Liver (tissue), 9 donors: Measurements from ENCODE around the gene ACSBG1. TPM values are rescaled to one million over a fixed set of nuclear protein-coding genes. Genes with fewer than 3 reads are reported as not detected.

ENCODE experiments used
- DNase-seq: peaks from one replicate; pipeline ENCODE4 v3.0.0-alpha.2; 2017; ENCODE audit warnings: low spot score
- H3K27ac ChIP-seq, 2 donors: one replicate each; pipeline ENCODE4 v1.7.0; 2013; ENCODE audit warnings: inconsistent platforms in 2 of 2, low read length in 2 of 2, control low read depth in 1 of 2, low read depth in 1 of 2, mild to moderate bottlenecking in 1 of 2
- H3K27me3 ChIP-seq, 4 donors: one replicate each; pipeline versions ENCODE4 v1.6.1 to v1.7.0; 2013; ENCODE audit warnings: low read length in 3 of 4, inconsistent platforms in 1 of 4, mild to moderate bottlenecking in 1 of 4, moderate library complexity in 1 of 4; ENCODE audit not compliant: control insufficient read depth in 4 of 4, insufficient read depth in 4 of 4
- H3K36me3 ChIP-seq, 4 donors: one replicate each; pipeline versions ENCODE4 v1.6.1 to v1.7.0; 2013; ENCODE audit warnings: low read length in 3 of 4, mild to moderate bottlenecking in 3 of 4, low read depth in 1 of 4, moderate library complexity in 1 of 4; ENCODE audit not compliant: control insufficient read depth in 4 of 4, insufficient read depth in 3 of 4
- H3K4me1 ChIP-seq, 4 donors: one replicate each; pipeline versions ENCODE4 v1.6.1 to v1.7.0; 2013; ENCODE audit warnings: low read length in 3 of 4, mild to moderate bottlenecking in 3 of 4, moderate library complexity in 1 of 4; ENCODE audit not compliant: control insufficient read depth in 4 of 4, insufficient read depth in 4 of 4
- H3K4me3 ChIP-seq, 3 donors: one replicate each; pipeline versions ENCODE4 v1.6.1 to v1.7.0; 2013; ENCODE audit warnings: low read length in 3 of 3, control low read depth in 1 of 3, low read depth in 1 of 3, mild to moderate bottlenecking in 1 of 3
- H3K9ac ChIP-seq, 2 donors: one replicate each; pipeline ENCODE4 v1.7.0; 2013; ENCODE audit warnings: low read length in 2 of 2, mild to moderate bottlenecking in 2 of 2, moderate library complexity in 2 of 2, control low read depth in 1 of 2, low read depth in 1 of 2
- H3K9me3 ChIP-seq, 4 donors: one replicate each; pipeline versions ENCODE4 v1.6.1 to v1.7.0; 2013; ENCODE audit warnings: low read length in 3 of 4; ENCODE audit not compliant: control insufficient read depth in 4 of 4
- CTCF ChIP-seq: fragments of 150-350 bp; IDR thresholded peaks from 2 replicates; pipeline ENCODE4 v1.5.1; 2017; ENCODE audit warnings: improper control_type of control experiment, low read depth, low read length; ENCODE audit not compliant: missing input control
- EGR1 ChIP-seq, 2 donors: IDR thresholded peaks; 2 replicates each; pipeline ENCODE4 v1.6.1; 2016 to 2018; ENCODE audit warnings: antibody characterized with exemption in 2 of 2, low read depth in 2 of 2
- FOXA1 ChIP-seq: IDR thresholded peaks from 2 replicates; pipeline ENCODE4 v1.6.1; 2016; ENCODE audit warnings: antibody characterized with exemption
- FOXA2 ChIP-seq: IDR thresholded peaks from 2 replicates; pipeline ENCODE4 v1.6.1; 2016; ENCODE audit warnings: antibody characterized with exemption
- GABPA ChIP-seq, 2 donors: IDR thresholded peaks in 1 of 2; conservative IDR thresholded peaks in 1 of 2; 2 replicates each; pipeline ENCODE4 v1.6.1; 2016; ENCODE audit warnings: antibody characterized with exemption in 2 of 2, mild to moderate bottlenecking in 1 of 2, moderate library complexity in 1 of 2
- HNF4A ChIP-seq, 2 donors: conservative IDR thresholded peaks; 2 replicates each; pipeline ENCODE4 v1.6.1; 2016; ENCODE audit warnings: antibody characterized with exemption in 2 of 2, mild to moderate bottlenecking in 2 of 2
- HNF4G ChIP-seq: IDR thresholded peaks from 2 replicates; pipeline ENCODE4 v1.6.1; 2016; ENCODE audit warnings: antibody characterized with exemption
- JUND ChIP-seq, 2 donors: IDR thresholded peaks; 2 replicates each; pipeline ENCODE4 v1.6.1; 2016; ENCODE audit warnings: antibody characterized with exemption in 2 of 2
- NR2F2 ChIP-seq: IDR thresholded peaks from 2 replicates; pipeline ENCODE4 v1.6.1; 2016; ENCODE audit warnings: antibody characterized with exemption
- SP1 ChIP-seq: IDR thresholded peaks from 2 replicates; pipeline ENCODE4 v1.6.1; 2018; ENCODE audit warnings: antibody characterized with exemption, mild to moderate bottlenecking
- TAF1 ChIP-seq: conservative IDR thresholded peaks from 2 replicates; pipeline ENCODE4 v1.6.1; 2016; ENCODE audit warnings: antibody characterized with exemption, mild to moderate bottlenecking
- YY1 ChIP-seq: IDR thresholded peaks from 2 replicates; pipeline ENCODE4 v1.6.1; 2016; ENCODE audit warnings: antibody characterized with exemption, mild to moderate bottlenecking
- WGBS: extraction: QIAGEN DNeasy Blood & Tissue Kit; methylation state at CpG from one replicate; pipeline ENCODE4 v1.1.7; 2013; 5-methylcytosine and 5-hydroxymethylcytosine counted together
- polyA plus RNA-seq, 2 donors: library from polyadenylated mRNA; stranded (reverse) in 1 of 2; unstranded in 1 of 2; fragments of 200-250 nt in 1 of 2; fragments of >200 nt in 1 of 2; fragmentation: Nextera tagmentation in 1 of 2; extraction: Ambion mirVana in 1 of 2; gene quantifications; one replicate each; pipeline versions ENCODE4 v1.2.1 to v1.2.3, GENCODE V29; 2013 to 2015
- total RNA-seq, 2 donors: library from RNA; depleted of rRNA; stranded (reverse); fragments of >200 nt; gene quantifications; one replicate each; pipeline ENCODE4 v1.2.3, GENCODE V29; 2014
- TF ChIP-seq, protein P1 (sequence below): IDR thresholded peaks from 2 replicates; pipeline ENCODE4 v1.6.1; 2016; ENCODE audit warnings: antibody characterized with exemption, mild to moderate bottlenecking
- TF ChIP-seq, protein P2 (sequence below): IDR thresholded peaks from 2 replicates; pipeline ENCODE4 v1.6.1; 2016; ENCODE audit warnings: antibody characterized with exemption
- donor health status: healthy.
- donor health status: healthy.
- donor health status: healthy.
- donor health status: healthy.
- donor health status: healthy.

The ACSBG1 gene
- total and polyA plus RNA-seq, 4 donors: under 0.01 to 3.8 (median 0.15) TPM

DNA sequence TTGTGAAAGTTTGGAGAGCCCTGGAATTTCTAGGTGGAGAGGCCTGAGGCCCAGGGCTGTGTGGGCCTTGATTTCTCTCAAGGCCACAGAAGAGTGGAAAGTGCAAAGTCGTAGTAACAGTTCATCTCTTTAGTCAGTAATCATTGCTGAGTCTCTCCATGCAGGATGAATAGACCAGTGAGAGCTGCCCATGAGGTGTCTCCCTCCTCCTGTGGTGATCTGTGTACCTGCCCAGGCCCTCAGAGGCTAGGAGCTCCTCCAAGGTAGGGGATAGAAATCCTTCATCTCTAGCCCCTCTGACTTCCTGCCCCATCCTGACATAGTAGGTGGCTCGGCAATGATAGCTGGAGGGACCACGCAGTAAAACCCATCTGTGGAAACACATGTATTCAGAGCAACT, 92.0 kb downstream of the ACSBG1 start:
- DNase-seq: no peak

DNA sequence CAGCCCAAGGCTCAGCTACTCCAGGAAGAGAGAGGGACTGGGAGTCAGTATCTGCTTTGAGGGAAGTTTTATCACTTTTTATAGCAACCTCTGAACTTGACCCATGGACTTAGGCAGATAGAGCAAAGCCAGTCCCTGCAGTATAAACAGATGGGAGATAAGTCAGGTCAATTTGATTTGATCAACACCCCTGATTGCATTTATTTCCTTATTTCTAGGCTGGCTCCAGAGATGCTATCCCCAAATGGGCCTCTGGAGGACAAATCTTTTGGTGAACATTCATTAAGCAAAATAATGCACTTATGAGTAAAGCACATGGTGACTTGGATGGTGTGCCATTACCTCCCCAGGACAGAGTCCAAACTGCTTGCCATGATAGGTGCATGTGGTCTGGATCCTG, 94.1 kb downstream of the ACSBG1 start:
- H3K4me3 ChIP-seq: no peak overlapping the region
- H3K4me1 ChIP-seq: peaks cover 4 to 17% (median 13%) of the 10 kb centered on the region in 4 donors
- H3K27me3 ChIP-seq: no peaks in the 10 kb centered on the region
- H3K9ac ChIP-seq: no peak overlapping the region
- no peak for DNase-seq
- H3K36me3 ChIP-seq: no peaks in the 10 kb centered on the region
- H3K9me3 ChIP-seq: no peaks in the 10 kb centered on the region
- H3K27ac ChIP-seq: no peak overlapping the region
- peak in 1 of 2 donors; percentile 81 for TF ChIP-seq EGR1 (IDR thresholded peaks at IDR 0.05; ENCODE audit: low read depth in 2 of 2)
- TF ChIP-seq HNF4G: peak; percentile 92
- TF ChIP-seq GABPA (IDR thresholded peaks at IDR 0.05 in 1 of 2, conservative IDR thresholded peaks at IDR 0.05 in 1 of 2): peak in 1 of 2 donors; percentile 46
- peak; percentile 98 to 99 for TF ChIP-seq HNF4A (conservative IDR thresholded peaks at IDR 0.05)
- TF ChIP-seq JUND (IDR thresholded peaks at IDR 0.05): peak in 1 of 2 donors; percentile 58
- TF ChIP-seq, protein P1, sequence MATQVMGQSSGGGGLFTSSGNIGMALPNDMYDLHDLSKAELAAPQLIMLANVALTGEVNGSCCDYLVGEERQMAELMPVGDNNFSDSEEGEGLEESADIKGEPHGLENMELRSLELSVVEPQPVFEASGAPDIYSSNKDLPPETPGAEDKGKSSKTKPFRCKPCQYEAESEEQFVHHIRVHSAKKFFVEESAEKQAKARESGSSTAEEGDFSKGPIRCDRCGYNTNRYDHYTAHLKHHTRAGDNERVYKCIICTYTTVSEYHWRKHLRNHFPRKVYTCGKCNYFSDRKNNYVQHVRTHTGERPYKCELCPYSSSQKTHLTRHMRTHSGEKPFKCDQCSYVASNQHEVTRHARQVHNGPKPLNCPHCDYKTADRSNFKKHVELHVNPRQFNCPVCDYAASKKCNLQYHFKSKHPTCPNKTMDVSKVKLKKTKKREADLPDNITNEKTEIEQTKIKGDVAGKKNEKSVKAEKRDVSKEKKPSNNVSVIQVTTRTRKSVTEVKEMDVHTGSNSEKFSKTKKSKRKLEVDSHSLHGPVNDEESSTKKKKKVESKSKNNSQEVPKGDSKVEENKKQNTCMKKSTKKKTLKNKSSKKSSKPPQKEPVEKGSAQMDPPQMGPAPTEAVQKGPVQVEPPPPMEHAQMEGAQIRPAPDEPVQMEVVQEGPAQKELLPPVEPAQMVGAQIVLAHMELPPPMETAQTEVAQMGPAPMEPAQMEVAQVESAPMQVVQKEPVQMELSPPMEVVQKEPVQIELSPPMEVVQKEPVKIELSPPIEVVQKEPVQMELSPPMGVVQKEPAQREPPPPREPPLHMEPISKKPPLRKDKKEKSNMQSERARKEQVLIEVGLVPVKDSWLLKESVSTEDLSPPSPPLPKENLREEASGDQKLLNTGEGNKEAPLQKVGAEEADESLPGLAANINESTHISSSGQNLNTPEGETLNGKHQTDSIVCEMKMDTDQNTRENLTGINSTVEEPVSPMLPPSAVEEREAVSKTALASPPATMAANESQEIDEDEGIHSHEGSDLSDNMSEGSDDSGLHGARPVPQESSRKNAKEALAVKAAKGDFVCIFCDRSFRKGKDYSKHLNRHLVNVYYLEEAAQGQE: peak; percentile 46
- no peak for TF ChIP-seq FOXA1
- peak; percentile 88 for TF ChIP-seq NR2F2
- peak; percentile 44 for TF ChIP-seq CTCF
- peak; percentile 13 for TF ChIP-seq TAF1
- TF ChIP-seq, protein P2, sequence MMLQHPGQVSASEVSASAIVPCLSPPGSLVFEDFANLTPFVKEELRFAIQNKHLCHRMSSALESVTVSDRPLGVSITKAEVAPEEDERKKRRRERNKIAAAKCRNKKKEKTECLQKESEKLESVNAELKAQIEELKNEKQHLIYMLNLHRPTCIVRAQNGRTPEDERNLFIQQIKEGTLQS: no peak
- TF ChIP-seq SP1: peak; percentile 87
- peak; percentile 41 for TF ChIP-seq YY1

More for the DNA sequence above, 92.0 kb downstream of the ACSBG1 start:
- Histone ChIP-seq H3K9ac (no peak overlapping the region), H3K27ac (no peak overlapping the region), H3K36me3 (no peaks in the 10 kb centered on the region), H3K4me3 (no peak overlapping the region), H3K9me3 (no peaks in the 10 kb centered on the region), H3K4me1 (peaks cover 4 to 17% (median 13%) of the 10 kb centered on the region in 4 donors), H3K27me3 (no peaks in the 10 kb centered on the region)
- 92% methylated on average over 3 of the region's 3 CpGs for WGBS
- TF ChIP-seq CTCF (no peak), YY1 (no peak), FOXA2 (no peak)
- TF ChIP-seq, protein P1: no peak
